Gastroesophageal sphincter (tissue), 4 donors: ENCODE measurements around the gene TRIM69. TPM values are rescaled to one million over a fixed set of nuclear protein-coding genes. Genes with fewer than 3 reads are reported as not detected.
"Not testable (repeated sequence)": the region's sequence is repeated elsewhere in the genome, so short reads cannot be mapped to it uniquely, and the experiment has no call there.

ENCODE experiments used
- ATAC-seq: fragments of 150-250 bp; one replicate; pipeline ENCODE4 v1.9.1; 2016; ENCODE audit warnings: mild to moderate bottlenecking, moderate library complexity
- H3K27ac ChIP-seq, 4 donors: fragments of 200-600 bp; sonication (generic) in 3 of 4; 1 replicate in 3 of 4; 2 replicates in 1 of 4; pipeline ENCODE4 v1.5.1; 2016 to 2019
- H3K27me3 ChIP-seq: fragments of 200-600 bp; sonication (generic); one replicate; pipeline ENCODE4 v1.5.1; 2019
- H3K36me3 ChIP-seq, 2 donors: fragments of 200-600 bp; sonication (generic); one replicate each; pipeline ENCODE4 v1.5.1; 2019; ENCODE audit warnings: control low read depth in 1 of 2
- H3K4me1 ChIP-seq, 3 donors: fragments of 200-600 bp; sonication (generic); 1 replicate in 2 of 3; 2 replicates in 1 of 3; pipeline ENCODE4 v1.5.1; 2016 to 2019; ENCODE audit warnings: control low read depth in 2 of 3
- H3K4me3 ChIP-seq, 2 donors: fragments of 200-600 bp; sonication (generic); one replicate each; pipeline ENCODE4 v1.5.1; 2019; ENCODE audit warnings: mild to moderate bottlenecking in 1 of 2, moderate library complexity in 1 of 2
- H3K9me3 ChIP-seq, 3 donors: fragments of 200-600 bp; sonication (generic); one replicate each; pipeline ENCODE4 v1.5.1; 2017 to 2019; ENCODE audit warnings: control low read depth in 2 of 3
- CTCF ChIP-seq, 4 experiments: fragments of 200-600 bp in 2 of 4; fragments of 450-650 bp in 2 of 4; sonication (generic) in 1 of 4; IDR thresholded peaks; one replicate each; pipeline ENCODE4 v1.5.1; 2017 to 2019; ENCODE audit warnings: antibody characterized with exemption in 4 of 4, mild to moderate bottlenecking in 2 of 4, moderate library complexity in 2 of 4
- EP300 ChIP-seq: sonication (generic); formaldehyde crosslinking; IDR thresholded peaks from one replicate; pipeline ENCODE4 v1.6.1; 2017; ENCODE audit warnings: antibody characterized with exemption, mild to moderate bottlenecking
- POLR2A ChIP-seq, 2 donors: fragments of 450-650 bp; IDR thresholded peaks; one replicate each; pipeline ENCODE4 v1.6.1; 2017; ENCODE audit warnings: antibody characterized with exemption in 2 of 2, mild to moderate bottlenecking in 2 of 2, moderate library complexity in 1 of 2
- POLR2AphosphoS5 ChIP-seq: sonication (generic); formaldehyde crosslinking; IDR thresholded peaks from one replicate; pipeline ENCODE4 v1.6.1; 2017; ENCODE audit warnings: antibody characterized with exemption
- WGBS, 2 donors: methylation state at CpG; one replicate each; pipeline ENCODE4 v1.1.5; 2018; ENCODE audit warnings: low coverage in 1 of 2; 5-methylcytosine and 5-hydroxymethylcytosine counted together
- total RNA-seq, 4 donors: library from RNA; depleted of rRNA; stranded (reverse); fragments of >200 nt; gene quantifications; one replicate each; pipeline ENCODE4 v1.1.0, GENCODE V29; 2016

Gene TRIM69
- total RNA-seq, 4 donors from 2014 or later, result 22.9 to 31.1 (median 24.3) TPM

DNA sequence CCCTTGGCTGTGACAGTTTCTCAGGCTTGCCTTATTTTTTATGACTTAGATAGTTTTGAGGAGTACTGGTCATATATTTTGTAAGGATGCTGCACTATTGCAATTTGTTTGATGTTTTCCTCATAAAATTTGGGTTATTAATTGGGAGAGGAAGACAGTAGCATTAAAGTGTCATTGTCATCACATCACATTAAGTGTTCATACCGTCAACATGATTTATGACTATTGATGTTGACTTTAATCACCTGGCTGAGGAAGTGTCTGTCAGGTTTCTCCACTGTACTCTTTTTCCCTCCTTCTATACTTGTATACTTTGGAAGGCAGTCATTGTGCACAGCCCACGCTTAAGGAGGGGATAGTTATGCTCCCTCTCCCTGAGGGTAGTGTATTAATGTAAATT, 26.9 kb downstream of the TRIM69 start:
- Histone ChIP-seq H3K27ac (no peak overlapping the region), H3K36me3 (no peaks in the 10 kb centered on the region), H3K27me3 (no peaks in the 10 kb centered on the region), H3K4me1 (no peaks in the 10 kb centered on the region), H3K9me3 (no peaks in the 10 kb centered on the region), H3K4me3 (no peak overlapping the region)
- 57 to 79% methylated on average over 2 of the region's 2 CpGs for WGBS, 2 donors
- TF ChIP-seq POLR2A (IDR thresholded peaks at IDR 0.05), result no peak
- TF ChIP-seq CTCF (IDR thresholded peaks at IDR 0.05), result no peak
- TF ChIP-seq POLR2AphosphoS5, result no peak
- no peak for TF ChIP-seq EP300
- ATAC-seq, result no peak

GRCh38 chr15:44763848-44764247, 27.5 kb downstream of the TRIM69 start:
- 71% methylated on average over 3 of the region's 3 CpGs for WGBS, 2 donors
- Histone ChIP-seq H3K27me3 (no peaks in the 10 kb centered on the region), H3K27ac (no peak overlapping the region), H3K36me3 (no peaks in the 10 kb centered on the region), H3K9me3 (no peaks in the 10 kb centered on the region), H3K4me3 (no peak overlapping the region), H3K4me1 (no peaks in the 10 kb centered on the region)
- TF ChIP-seq POLR2AphosphoS5 (no peak), CTCF (IDR thresholded peaks at IDR 0.05) (no peak), POLR2A (IDR thresholded peaks at IDR 0.05) (no peak), EP300 (no peak)
- ATAC-seq, result no peak

DNA sequence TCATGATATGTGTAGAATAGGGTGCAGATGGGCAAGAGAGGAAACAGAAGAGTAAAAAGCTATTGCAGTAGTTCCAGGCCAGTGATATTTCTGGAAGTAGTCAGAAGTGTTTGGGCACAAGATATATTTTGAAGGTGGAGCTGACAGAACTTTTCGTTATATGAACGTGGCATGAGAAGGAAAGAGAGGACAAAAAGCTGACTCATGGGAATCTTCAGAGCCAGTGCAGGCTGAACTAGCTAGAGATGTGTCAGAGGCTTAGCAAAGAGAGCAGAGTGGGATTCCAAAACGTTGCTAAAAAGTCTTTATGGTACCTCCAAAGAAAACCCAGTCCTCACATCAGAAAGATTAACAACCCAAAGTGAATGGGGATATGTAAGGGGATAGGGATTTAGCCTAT, 28.7 kb downstream of the TRIM69 start:
- WGBS, 2 donors, result 32 to 39% methylated on average over 3 of the region's 3 CpGs
- TF ChIP-seq CTCF (IDR thresholded peaks at IDR 0.05) (no peak), POLR2AphosphoS5 (no peak), EP300 (no peak), POLR2A (IDR thresholded peaks at IDR 0.05) (no peak)
- Histone ChIP-seq H3K27ac (no peak overlapping the region), H3K9me3 (no peaks in the 10 kb centered on the region), H3K27me3 (no peaks in the 10 kb centered on the region), H3K4me3 (no peak overlapping the region), H3K36me3 (no peaks in the 10 kb centered on the region), H3K4me1 (no peaks in the 10 kb centered on the region)
- ATAC-seq, result no peak

DNA sequence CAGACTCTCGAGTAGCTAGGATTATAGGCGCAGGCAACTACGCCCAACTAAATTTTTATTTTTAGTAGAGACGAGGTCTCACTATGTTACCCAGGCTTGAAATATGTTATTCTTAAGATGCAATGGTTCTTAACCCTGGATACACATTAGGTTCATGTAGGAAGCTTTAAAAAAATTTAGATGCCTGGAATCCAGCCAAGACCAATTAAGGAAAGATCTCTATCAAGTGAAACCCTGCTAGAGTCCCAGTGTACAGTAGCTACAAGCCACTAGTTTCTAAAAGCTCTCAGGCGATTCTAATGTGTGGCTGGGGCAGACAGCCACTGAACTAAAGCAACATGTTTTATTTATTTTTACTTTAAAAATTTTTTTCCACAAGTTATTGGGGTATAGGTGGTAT, 33.2 kb downstream of the TRIM69 start:
- no peak overlapping the region for H3K27ac ChIP-seq
- no peaks in the 10 kb centered on the region for H3K4me1 ChIP-seq
- H3K27me3 ChIP-seq, result no peaks in the 10 kb centered on the region
- ATAC-seq, result no peak
- no peak overlapping the region for H3K4me3 ChIP-seq
- no peaks in the 10 kb centered on the region for H3K36me3 ChIP-seq
- TF ChIP-seq CTCF (IDR thresholded peaks at IDR 0.05) (no peak), EP300 (no peak), POLR2A (IDR thresholded peaks at IDR 0.05) (no peak), POLR2AphosphoS5 (no peak)
- WGBS, 2 donors, result 73 to 77% methylated on average over 5 of the region's 5 CpGs
- peaks cover 0 to 10% (median 0%) of the 10 kb centered on the region in 3 donors for H3K9me3 ChIP-seq

GRCh38 chr15:44770715-44771114, 34.4 kb downstream of the TRIM69 start:
- not testable (repeated sequence) for H3K9me3 ChIP-seq, ATAC-seq, H3K27me3 ChIP-seq, H3K27ac ChIP-seq, H3K4me3 ChIP-seq, H3K4me1 ChIP-seq, H3K36me3 ChIP-seq
- WGBS, 2 donors, result 79 to 81% methylated on average over 5 of the region's 5 CpGs

DNA sequence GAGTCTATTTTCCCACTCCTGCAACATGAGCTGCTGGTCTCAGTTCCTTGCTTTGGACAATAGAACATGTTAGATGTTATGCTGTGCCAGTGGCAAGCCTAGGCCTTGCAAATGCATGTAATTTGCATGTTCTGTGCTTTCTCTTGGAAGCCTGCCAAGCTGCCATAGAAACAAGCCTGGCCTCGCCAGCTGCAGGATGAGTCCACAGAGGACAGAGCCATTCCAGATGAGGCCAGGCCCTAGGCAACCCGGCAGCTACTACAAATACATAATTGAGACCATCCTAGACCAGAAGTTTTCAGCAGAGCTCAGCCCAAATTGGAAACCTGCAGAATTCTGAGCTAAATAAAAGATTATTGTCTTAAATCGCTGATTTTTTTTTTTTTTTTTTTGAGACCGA, 39.6 kb downstream of the TRIM69 start:
- H3K4me3 ChIP-seq, result no peak overlapping the region
- no peak overlapping the region for H3K27ac ChIP-seq
- WGBS, 2 donors, result 50 to 76% methylated on average over 2 to 4 of the region's 4 CpGs
- no peaks in the 10 kb centered on the region for H3K27me3 ChIP-seq
- peaks cover 0 to 5% (median 0%) of the 10 kb centered on the region in 3 donors for H3K9me3 ChIP-seq
- TF ChIP-seq POLR2A (IDR thresholded peaks at IDR 0.05) (no peak), EP300 (no peak), POLR2AphosphoS5 (no peak), CTCF (IDR thresholded peaks at IDR 0.05) (no peak)
- ATAC-seq, result no peak
- no peaks in the 10 kb centered on the region for H3K36me3 ChIP-seq
- H3K4me1 ChIP-seq, result no peaks in the 10 kb centered on the region
